ENCODE data around the gene ELMO1.

DNA sequence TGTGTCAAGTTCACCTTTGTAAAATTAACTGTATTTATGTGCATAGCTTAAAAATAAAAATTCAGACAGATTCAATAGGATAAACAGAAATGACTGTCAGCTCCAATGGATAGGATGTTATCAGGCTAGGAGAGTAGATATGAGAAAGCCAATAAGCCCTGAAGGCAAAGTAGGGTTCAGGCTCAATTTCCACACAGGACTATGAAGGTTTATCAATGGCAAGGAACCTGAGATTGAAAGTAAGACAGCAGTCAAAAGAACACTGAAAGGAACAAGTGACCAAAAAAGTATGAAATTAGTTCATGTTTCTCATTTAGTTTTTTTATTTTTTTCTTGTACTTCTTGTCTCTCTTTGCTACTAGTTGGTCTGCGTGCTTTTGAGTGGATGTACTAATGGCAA is 121.4 kb downstream of the ELMO1 start:
- TF ChIP-seq, protein P1, sequence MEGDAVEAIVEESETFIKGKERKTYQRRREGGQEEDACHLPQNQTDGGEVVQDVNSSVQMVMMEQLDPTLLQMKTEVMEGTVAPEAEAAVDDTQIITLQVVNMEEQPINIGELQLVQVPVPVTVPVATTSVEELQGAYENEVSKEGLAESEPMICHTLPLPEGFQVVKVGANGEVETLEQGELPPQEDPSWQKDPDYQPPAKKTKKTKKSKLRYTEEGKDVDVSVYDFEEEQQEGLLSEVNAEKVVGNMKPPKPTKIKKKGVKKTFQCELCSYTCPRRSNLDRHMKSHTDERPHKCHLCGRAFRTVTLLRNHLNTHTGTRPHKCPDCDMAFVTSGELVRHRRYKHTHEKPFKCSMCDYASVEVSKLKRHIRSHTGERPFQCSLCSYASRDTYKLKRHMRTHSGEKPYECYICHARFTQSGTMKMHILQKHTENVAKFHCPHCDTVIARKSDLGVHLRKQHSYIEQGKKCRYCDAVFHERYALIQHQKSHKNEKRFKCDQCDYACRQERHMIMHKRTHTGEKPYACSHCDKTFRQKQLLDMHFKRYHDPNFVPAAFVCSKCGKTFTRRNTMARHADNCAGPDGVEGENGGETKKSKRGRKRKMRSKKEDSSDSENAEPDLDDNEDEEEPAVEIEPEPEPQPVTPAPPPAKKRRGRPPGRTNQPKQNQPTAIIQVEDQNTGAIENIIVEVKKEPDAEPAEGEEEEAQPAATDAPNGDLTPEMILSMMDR (IDR thresholded peaks at IDR 0.05) = no peak
- no peak for TF ChIP-seq POLR2A (IDR thresholded peaks at IDR 0.05)

Measured in body of pancreas (tissue), 4 donors.